RWPE1 (cell line): ENCODE measurements around the gene HES5.
"Not testable (repeated sequence)": the region's sequence is repeated elsewhere in the genome, so short reads cannot be mapped to it uniquely, and the experiment has no call there.

Experiments
- CTCF ChIA-PET: fragments of 350-600 bp; sonication (Branson Sonifier 250); formaldehyde crosslinking; extraction: SDS; loops from one replicate; lab custom pipeline; 2021; lab: Yijun Ruan, JAX
- POLR2A ChIA-PET: fragments of 400-600 bp; formaldehyde crosslinking; extraction: SDS; loops from one replicate; lab custom pipeline; 2020; ENCODE audit warnings: antibody characterized with exemption; ENCODE audit not compliant: low non-redundant PET; lab: Yijun Ruan, JAX
- DNase-seq: peaks from one replicate; pipeline ENCODE4 v3.0.0; 2012; ENCODE audit warnings: low spot score
- H3K27ac ChIP-seq: fragments of 450-650 bp; 2 replicates; pipeline ENCODE4 v1.5.1; 2017
- CTCF ChIP-seq: fragments of 450-650 bp; conservative IDR thresholded peaks from 2 replicates; pipeline ENCODE4 v1.5.1; 2017; ENCODE audit warnings: low read depth, mild to moderate bottlenecking

The HES5 gene

GRCh38 chr1:2556678-2557481, 26.8 kb upstream of the HES5 start:
- peak overlapping the region; percentile 85 for H3K27ac ChIP-seq
- no peak for TF ChIP-seq CTCF
- ChIA-PET POLR2A (interaction anchor here (0.7 kb wide), 1 partner anchor 29 kb away, joined by 4 read pairs; no protein-coding TSS in a partner anchor), CTCF (interaction anchor here (0.6 to 1.0 kb wide), 4 partner anchors 18 to 204 kb away, joined by 3 read pairs; no protein-coding TSS in a partner anchor)
- no peak for DNase-seq

DNA sequence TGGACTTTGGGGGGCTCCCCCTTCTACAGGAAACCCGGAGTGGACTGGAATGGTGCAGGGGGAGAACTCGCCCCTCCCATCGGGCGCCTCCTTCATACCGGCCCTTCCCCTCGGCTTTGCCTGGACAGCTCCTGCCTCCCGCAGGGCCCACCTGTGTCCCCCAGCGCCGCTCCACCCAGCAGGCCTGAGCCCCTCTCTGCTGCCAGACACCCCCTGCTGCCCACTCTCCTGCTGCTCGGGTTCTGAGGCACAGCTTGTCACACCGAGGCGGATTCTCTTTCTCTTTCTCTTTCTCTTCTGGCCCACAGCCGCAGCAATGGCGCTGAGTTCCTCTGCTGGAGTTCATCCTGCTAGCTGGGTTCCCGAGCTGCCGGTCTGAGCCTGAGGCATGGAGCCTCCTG, 26.2 kb upstream of the HES5 start, which contains the start of gene TNFRSF14:
Gene TNFRSF14 (plus strand): TSS at position 95 of the 401 bp plus-strand sequence. CDS start 294 bp downstream, at position 389.
- no peak for TF ChIP-seq CTCF
- ChIA-PET CTCF (interaction anchor here (0.6 to 1.7 kb wide), 6 partner anchors 19 to 245 kb away, joined by 3 to 5 read pairs (median 3); partner anchors contain the start of gene TTC34), POLR2A (interaction anchor here (0.7 kb wide), 1 partner anchor 29 kb away, joined by 4 read pairs; no protein-coding TSS in a partner anchor)
- no peak for DNase-seq
- peak within 1 kb of the TSS; percentile 85 for H3K27ac ChIP-seq

DNA sequence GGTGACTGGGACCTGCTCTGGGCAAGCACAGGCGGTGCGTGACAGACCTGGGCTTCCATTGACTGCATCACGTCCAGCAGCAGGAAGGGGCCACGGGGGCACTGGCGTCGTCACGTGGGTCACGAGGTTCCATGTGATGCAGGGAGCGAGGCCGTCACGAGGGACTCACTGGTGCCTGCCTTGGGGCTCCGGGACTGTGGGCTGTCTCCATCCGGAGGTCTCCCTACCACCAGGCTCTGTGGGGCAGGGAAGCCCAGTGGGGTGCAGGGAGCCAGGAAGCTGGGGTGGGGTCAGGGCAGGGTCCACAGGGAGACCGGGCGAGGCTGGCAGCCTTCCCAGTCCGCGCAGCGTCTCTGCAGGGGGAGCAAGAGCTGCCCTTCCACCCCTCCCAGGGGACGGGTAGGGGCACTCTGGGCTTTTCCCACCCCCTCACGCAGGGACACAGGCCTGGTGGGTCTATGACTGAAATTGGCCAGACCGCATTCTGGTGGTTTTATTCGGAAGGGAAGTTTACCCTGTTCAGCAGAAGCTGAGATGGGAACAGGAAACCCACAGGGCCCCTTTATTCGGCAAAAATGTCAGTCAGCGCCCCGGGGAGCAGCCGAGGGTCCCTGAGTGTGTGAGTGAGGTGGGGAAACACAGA, 25.7 kb upstream of the HES5 start:
- ChIA-PET CTCF (interaction anchor here (0.6 to 1.7 kb wide), 6 partner anchors 19 to 245 kb away, joined by 3 to 5 read pairs (median 3); partner anchors contain the start of gene TTC34), POLR2A (interaction anchor here (0.7 kb wide), 1 partner anchor 30 kb away, joined by 4 read pairs; no protein-coding TSS in a partner anchor)
- H3K27ac ChIP-seq = peak overlapping the region; percentile 85
- no peak for TF ChIP-seq CTCF
- DNase-seq = no peak

GRCh38 chr1:2554621-2555387, 24.7 kb upstream of the HES5 start:
- ChIA-PET POLR2A (no interaction called here), CTCF (interaction anchor here (0.7 to 1.7 kb wide), 2 partner anchors 31 to 67 kb away, joined by 3 to 5 read pairs; no protein-coding TSS in a partner anchor)
- DNase-seq = no peak
- peak overlapping the region; percentile 85; the same call in 1 of the 2 replicates for H3K27ac ChIP-seq
- peak; percentile 26; the same call in 1 of the 2 replicates for TF ChIP-seq CTCF

DNA sequence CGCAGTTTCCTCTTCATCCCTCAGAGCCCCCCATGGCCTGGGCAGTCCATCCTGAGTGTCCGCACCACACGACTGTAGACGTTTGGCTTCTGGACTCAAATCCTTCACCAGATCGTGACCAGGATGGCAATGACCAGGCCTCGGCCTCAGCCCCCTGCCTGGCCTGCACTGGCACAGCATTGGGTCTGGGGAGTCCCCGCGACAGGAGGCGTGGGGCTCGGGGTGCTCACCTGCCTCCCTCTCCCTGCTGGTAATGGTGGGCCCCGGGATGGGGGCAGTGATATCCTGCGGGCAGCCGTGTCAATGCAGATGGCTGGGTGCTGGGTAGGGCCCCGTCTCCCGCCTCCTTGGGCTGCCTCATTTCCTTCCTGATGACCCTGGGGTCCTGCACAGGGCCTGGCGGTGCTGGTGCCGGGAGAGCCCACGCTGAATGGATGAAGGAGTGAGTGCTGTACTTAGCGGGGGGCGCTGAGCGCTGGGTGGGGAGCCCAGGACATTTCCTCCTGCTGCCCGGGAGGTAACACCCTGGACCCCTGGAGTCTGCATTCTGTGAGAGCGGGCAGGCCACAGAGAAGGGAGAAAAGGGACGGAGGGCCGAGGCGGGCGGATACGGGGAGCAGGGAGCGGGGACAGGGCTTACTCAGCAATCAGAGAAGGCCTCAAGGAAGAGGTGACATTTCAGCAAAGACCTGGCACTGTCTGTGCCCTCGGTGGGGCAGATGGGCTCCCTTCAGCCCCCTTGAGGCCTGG, 24.0 kb upstream of the HES5 start:
- ChIA-PET CTCF (no interaction called here), POLR2A (no interaction called here)
- TF ChIP-seq CTCF = no peak
- DNase-seq = no peak
- H3K27ac ChIP-seq = no peak overlapping the region

DNA sequence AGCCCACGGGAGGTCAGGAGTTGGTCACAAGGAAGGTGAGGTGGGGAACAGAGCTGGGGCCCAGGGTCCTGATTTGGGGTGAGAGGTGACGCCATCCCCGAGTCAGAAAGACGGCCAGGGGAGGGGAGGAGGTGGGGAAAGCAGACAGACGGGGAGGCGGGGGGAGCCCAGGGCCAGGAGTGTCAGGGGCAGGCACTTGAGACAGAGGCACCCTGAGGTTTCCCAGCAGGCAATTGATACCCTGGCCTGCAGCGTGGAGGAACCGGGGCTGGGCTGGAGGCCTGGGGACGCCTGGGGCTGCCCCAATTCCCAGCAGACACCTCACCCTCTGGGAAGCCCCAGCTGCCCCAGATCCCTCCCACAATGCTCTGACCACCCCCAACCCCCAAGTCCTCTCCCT, 23.0 kb upstream of the HES5 start:
- DNase-seq, H3K27ac ChIP-seq, POLR2A ChIA-PET, CTCF ChIA-PET: not testable (repeated sequence)
